Stimulated activated CD4-positive, alpha-beta T cell treated with anti-CD3 and anti-CD28 coated beads, Interleukin-2, amount 100 ng/mL, for 4 hours (primary cell): Measurements from ENCODE around the gene SRPK1.

Experiments used
- DNase-seq: peaks from one replicate; pipeline ENCODE4 v3.0.0-alpha.2; 2020; ENCODE audit warnings: low read depth

Gene SRPK1

DNA sequence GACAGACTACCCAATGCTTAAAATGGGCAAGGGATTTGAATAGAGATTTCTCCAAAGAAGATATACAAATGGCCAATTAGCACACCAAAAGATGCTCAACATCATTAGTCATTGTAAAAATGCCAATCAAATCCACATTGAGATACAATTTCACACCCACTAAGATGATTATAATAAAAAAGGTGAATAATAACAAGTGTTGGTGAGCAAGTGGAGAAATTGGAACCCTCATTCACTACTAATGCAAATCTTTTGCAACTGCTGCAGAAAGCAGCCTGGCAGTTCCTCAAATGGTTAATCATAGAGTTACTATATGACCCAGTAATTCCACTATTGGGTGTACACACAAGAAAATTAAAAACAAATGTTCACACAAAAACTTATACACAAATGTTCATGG is 103.4 kb downstream of the SRPK1 start:
- no peak for DNase-seq

DNA sequence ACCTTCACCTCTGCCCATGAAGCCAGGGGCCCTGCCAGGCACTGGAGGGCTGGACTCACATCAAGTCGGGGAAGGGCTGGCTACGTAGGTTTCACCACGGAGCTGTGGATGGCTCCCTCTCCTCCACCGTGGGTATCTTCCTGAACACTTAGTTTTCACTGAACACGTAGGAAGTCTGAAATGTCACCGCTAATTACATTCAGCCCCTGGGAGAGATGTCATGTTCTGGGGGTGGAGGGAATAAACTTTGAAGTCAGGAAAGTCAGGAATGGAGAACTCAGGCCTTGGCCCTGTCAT is 109.3 kb downstream of the SRPK1 start:
- DNase-seq: no peak

- no peak for DNase-seq
These were observed 109.8 kb downstream of the SRPK1 start for GRCh38 chr6:35810971-35811698.

- DNase-seq: no peak
These were observed 111.1 kb downstream of the SRPK1 start for GRCh38 chr6:35809809-35810208.

GRCh38 chr6:35808688-35809087 is 112.2 kb downstream of the SRPK1 start:
- no peak for DNase-seq

DNA sequence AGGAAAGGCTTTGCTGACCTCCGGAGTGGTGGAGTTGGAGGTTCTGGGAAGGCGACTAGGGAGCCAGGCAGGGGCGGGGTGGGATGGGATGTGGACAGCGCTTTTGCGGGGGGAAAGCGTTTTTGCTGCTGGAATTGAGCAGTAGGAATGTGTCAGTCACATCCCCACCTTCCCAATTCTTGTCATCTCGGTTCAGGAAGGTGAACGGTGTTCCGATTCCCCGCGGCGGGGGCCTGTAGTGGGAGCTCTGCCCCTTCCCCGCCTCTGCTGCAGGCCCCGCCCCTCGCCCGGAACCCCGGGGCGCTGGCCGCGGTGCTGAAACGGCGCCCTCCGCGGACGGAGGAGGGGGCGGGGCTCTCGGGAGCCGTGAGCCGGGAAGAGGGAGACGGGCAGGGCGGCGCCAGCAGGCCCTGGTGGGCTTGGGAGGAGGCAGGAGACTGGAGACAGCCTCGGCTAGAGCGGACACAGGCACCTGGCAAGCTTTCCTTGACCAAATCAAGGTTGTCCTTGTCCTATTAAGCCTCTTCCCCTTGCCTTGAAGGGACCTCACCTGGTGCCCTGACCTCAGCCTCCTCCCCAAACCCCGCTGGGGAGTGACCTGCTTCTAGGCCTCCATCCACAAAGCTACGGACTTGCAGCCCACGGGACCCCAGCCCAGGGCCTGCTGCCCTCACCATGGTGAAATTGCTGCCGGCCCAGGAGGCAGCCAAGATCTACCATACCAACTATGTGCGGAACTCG is 115.7 kb downstream of the SRPK1 start, which contains the start of gene LHFPL5:
Gene LHFPL5 (plus strand): TSS at position 357 of the 741 bp plus-strand sequence. CDS start 319 bp downstream, at position 676.
- DNase-seq: no peak

GRCh38 chr6:35801148-35801547 is 119.8 kb downstream of the SRPK1 start:
- no peak for DNase-seq

DNA sequence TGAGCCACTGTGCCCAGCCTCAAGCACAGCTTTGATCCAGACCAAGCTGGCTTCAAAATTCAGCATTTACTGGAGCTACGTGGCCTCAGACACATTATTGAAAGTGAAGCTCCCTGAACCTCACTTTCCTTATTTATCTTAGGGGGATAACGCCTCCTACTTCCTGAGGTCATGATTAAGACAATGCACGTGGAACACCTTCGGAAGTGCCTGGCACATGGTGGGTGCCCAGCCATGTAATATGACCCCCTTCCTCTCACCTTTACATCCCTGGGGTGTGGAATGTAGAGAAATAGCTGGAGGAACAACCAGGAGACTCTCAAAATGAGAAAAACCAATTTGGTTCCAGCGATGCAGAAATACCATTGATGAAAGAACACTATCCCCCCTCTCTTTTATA is 122.2 kb downstream of the SRPK1 start:
- no peak for DNase-seq

DNA sequence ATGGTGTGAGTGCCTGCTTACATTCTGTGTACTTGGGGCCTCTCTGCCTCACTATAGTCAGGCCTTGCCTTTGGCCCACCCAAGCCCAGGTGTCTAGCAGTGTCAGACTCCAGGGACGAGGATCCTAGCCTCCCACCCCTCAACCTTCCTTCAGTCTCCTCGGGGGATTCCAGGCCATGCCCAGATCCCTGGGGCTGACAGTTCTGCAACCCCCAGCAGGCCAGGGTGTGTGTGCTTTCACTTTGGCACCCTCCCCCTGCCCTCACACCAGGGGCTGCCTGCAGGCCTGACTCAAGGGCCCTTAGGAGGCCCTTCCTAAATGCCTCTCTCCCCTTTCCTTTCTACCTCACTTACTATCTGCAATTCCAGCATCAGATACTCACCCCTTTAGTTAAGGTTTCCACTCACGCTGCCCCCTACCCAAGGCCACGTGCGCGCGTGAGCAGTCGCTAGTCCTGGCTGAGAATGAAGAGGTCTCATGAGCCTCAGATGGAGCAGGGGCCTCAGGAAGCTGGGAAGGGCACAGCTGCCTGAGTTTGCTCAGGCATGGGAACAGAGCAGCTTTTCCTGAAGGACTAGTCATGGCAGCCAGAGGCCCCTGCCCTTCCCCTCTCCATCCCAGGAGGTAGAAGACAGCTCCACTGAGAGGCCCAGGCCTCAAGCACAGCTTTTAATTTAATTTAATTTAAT is 122.9 kb downstream of the SRPK1 start:
- no peak for DNase-seq

DNA sequence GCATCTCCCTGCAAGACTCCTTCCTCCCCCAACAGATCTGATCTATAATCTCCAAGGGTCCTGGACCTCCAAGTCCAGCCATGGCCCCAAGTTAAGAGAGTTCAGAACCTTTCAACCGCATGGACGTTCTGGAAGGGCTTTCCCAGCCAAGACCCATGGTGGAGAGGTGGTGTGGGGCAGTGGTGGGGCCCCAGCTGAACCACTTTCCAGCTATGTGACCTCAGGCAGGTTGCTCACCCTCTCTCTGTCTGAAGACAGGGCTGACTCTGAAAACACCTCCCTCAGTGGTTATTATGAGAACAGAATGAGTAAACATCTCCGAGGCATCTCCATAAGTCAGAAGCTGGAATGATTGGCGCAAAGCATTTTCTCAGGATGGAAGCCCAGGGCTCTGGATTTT is 124.7 kb downstream of the SRPK1 start:
- DNase-seq: no peak

- no peak for DNase-seq
These were observed 125.3 kb downstream of the SRPK1 start for GRCh38 chr6:35795453-35796071.

DNA sequence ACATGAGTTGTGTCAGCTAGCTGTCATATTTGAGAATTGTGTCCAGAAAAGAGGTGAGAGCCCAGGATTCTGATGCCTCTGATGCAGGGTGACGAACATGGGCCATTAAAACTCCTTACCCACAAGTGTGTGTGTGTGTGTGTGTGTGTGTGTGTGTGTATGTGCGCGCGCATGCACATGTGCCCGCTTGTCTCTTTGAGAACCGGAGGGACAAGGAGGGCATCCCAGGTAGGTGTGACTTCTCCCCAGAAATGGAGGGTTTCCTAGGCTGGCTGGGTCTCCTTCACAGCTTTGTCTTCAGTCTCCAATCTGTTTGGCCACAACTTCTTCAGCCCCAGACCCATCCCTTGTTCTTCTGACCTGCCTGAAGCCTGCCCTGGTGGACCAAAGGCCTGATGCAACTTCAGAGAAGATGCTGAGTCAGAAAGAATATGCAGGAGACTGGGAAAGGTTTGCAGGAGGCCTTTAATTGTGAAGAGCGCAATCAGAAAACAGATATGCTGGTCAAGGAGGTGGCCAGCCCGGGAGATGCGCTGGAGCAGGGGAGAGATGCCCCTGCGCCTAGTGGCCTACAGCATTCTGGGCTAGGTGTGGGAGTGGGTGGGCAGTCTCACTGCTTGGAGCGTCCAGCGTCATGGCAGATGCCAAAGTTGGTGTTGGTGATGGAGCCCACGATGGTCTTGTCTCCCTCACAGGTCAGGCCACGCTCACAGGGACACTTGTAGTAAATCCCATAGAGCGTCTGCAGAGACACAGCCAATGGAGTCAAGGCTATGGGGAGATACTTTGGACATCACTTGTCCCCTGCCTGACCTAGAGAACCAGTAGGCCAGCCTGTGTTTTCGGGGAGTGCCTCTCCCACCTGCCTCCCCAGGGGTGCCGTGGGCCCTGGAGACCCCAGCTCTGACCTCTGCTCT is 126.1 kb downstream of the SRPK1 start:
- no peak for DNase-seq

GRCh38 chr6:35790683-35791082 is 130.2 kb downstream of the SRPK1 start:
- DNase-seq: no peak

GRCh38 chr6:35788423-35788982 is 132.4 kb downstream of the SRPK1 start:
- DNase-seq: no peak

DNA sequence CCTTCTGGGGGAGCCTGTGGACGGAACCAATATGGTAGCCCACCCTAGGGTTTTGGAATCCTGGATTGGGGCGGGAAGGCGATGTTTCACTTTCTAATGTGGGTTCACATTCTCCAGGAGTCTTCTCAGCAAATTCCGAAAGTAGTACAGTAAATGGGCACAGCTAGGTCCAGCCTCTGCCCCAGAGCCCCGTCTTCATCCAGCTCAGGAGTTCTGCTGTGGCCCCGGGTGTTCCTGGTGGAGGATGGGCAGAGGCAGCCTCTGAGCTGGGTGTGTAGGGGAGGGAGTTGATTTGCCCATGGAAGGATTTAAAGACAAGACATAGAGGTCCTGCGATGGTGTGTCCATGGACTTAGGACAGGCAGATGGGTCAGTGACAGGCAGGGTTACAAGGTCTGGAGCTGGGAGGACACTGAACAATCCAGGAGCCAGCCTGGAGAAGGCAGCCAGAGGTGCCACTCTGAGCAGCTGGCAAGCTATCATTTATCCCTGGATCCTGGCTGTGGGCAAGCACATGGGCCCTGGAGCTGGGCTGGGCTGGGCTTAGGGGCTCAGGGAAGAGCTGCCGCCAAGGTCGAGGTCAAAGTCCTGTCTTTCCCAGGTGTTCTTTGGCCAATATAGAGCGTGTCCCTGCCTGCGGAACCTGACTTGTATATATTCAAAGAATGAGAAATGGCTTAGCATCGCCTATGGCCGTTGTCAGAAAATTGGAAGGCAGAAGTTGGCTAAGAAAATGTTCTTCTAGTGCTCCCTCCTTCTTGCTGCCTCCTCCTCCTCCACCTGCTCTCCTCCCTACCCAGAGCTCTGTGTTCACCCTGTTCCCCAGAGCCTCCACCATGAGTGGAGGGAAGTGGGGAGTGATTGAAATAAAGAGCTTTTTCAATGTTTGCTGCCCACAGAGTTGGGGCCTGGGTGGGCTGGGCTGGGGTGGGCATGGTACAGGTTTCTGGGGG is 133.4 kb downstream of the SRPK1 start:
- no peak for DNase-seq

- DNase-seq: no peak
These were observed 134.1 kb downstream of the SRPK1 start for GRCh38 chr6:35786810-35787209.

DNA sequence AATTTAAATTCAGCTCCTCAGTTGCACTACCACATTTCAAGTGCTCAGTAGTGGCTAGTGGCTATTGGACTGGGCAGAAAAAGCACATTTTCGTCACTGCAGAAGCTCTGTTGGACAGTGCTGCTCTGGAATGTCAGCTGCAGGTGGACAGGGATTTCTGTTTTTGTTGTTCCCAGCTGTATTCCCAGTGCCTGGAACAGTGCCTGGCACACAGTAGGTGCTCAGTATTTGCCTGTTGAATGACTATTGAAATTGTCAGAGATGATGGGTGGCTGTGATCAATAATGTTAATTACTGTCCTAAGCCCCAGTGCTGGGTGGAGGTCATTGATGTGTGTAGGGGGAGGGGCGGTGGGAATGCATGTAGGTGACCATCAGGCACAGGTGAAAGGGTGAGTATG is 134.6 kb downstream of the SRPK1 start:
- no peak for DNase-seq

- no peak for DNase-seq
These were observed 136.7 kb downstream of the SRPK1 start for GRCh38 chr6:35784200-35784599.
